ELF-1 (cell line): ENCODE results near the gene CHAF1A.

ENCODE experiments used
- DNase-seq: peaks from one replicate; pipeline ENCODE4 v3.0.0-alpha.2; 2016; ENCODE audit warnings: low read depth, low spot score

Gene CHAF1A

GRCh38 chr19:4376991-4377781 is 25.3 kb upstream of the CHAF1A start:
- DNase-seq = no peak

- DNase-seq = no peak
These were observed 23.6 kb upstream of the CHAF1A start for GRCh38 chr19:4378886-4379285.

GRCh38 chr19:4379383-4380253 is 22.8 kb upstream of the CHAF1A start:
- no peak for DNase-seq

- DNase-seq = no peak
These were observed 22.1 kb upstream of the CHAF1A start for GRCh38 chr19:4380254-4380727.

- no peak for DNase-seq
These were observed 17.0 kb upstream of the CHAF1A start for GRCh38 chr19:4385291-4386040.

- no peak for DNase-seq
These were observed 16.2 kb upstream of the CHAF1A start for GRCh38 chr19:4386041-4386782.

GRCh38 chr19:4388337-4389063 is 13.9 kb upstream of the CHAF1A start:
- peak; percentile 42 for DNase-seq

GRCh38 chr19:4389064-4389375 is 13.4 kb upstream of the CHAF1A start:
- no peak for DNase-seq

GRCh38 chr19:4389511-4390016 is 12.9 kb upstream of the CHAF1A start:
- no peak for DNase-seq

GRCh38 chr19:4390017-4390566 is 12.3 kb upstream of the CHAF1A start:
- DNase-seq = peak; percentile 43

- peak; percentile 94 for DNase-seq
These were observed 11.7 kb upstream of the CHAF1A start for GRCh38 chr19:4390567-4391305.

- no peak for DNase-seq
These were observed 11.1 kb upstream of the CHAF1A start for GRCh38 chr19:4391306-4391693.

GRCh38 chr19:4391701-4392483 is 10.5 kb upstream of the CHAF1A start:
- peak; percentile 70 for DNase-seq

- DNase-seq = peak; percentile 39
These were observed 8.4 kb upstream of the CHAF1A start for GRCh38 chr19:4393947-4394590.

- no peak for DNase-seq
These were observed 5.3 kb upstream of the CHAF1A start for GRCh38 chr19:4396949-4397783.

- DNase-seq = no peak
These were observed 2.7 kb upstream of the CHAF1A start for GRCh38 chr19:4399812-4400134.
